Stimulated activated CD8-positive, alpha-beta memory T cell treated with anti-CD3 and anti-CD28 coated beads, Interleukin-12 subunit alpha, Interleukin-12 subunit beta, amount 100 ng/mL, for 24 hours (primary cell): Measurements from ENCODE around the gene CTSE.
"Not testable (repeated sequence)": the region's sequence is repeated elsewhere in the genome, so short reads cannot be mapped to it uniquely, and the experiment has no call there.

ENCODE experiments used
- DNase-seq: peaks from one replicate; pipeline ENCODE4 v3.0.0-alpha.2; 2020; ENCODE audit errors: extremely low read depth

The CTSE gene

GRCh38 chr1:206023695-206024094 lies at the start of gene CTSE:
Gene CTSE (minus strand): TSS chr1:206023895. CDS start chr1:206023791, 104 bp downstream.
- no peak for DNase-seq

DNA sequence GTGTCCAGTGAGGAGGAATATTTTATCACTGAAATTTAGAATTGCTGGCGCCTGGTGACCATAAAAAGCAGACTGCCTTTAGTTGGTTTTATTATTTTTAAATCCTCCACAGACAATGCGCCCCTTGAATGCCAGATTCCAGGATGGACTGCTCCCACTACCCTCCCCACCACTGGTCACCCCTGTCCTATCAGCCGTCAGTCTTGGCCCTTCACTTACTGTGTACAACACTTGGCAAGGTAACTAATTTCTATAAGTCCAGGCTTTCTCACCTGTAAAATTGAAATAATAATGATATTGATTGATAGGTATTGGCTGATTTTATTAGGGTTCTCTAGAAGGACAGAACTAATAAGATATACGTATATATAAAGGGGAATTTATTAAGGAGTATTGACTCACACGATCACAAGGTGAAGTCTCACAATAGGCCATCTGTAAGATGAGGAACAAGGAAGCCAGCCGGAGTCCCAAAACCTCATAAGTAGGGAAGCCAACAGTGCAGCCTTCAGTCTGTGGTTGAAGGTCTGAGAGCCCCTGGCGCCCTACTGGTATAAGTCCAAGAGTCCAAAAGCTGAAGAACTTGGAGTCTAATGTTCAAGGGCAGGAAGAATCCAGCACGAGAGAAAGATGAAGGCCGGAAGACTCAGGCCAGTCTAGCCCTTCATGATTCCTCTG lies 47.1 kb upstream of the CTSE start:
- DNase-seq: no peak

- DNase-seq: no peak
Measured at GRCh38 chr1:206068314-206068713, 44.6 kb upstream of the CTSE start.

DNA sequence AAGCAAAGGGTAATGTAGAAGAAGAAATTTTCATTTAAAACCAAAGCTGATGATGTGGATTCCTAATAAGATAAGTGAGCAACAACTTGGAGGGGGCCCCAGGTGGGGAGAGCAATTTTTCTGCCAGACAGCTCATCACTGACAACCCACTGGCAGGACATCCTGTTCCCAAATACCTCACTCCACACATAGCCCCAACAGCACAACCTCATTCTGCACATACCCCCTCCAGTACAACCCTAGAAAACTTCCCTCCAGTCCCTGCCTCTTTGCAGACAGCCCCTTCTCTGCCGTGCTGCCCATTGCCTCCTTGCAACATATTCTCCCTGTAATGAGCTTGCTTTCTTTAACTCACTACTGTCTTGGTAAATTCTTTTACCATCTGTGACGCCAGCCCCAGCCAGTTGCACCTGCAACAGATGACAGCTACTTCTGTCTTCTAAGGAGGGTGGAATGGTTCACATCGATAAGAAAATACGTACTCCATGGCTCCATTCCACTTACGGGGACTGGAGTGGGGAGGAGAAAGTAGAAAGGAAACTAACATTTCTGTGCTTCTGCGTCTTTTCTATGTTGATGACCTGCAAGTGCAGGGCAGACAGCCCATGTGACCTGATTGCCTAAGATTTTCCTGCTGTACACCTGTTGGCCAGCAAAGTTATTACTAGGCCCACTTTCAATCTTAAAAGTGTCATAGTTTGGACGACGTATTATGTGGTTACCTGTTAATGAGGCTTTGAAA lies 44.0 kb upstream of the CTSE start:
- no peak for DNase-seq

- DNase-seq: no peak
Measured at GRCh38 chr1:206066479-206067171, 42.9 kb upstream of the CTSE start.

DNA sequence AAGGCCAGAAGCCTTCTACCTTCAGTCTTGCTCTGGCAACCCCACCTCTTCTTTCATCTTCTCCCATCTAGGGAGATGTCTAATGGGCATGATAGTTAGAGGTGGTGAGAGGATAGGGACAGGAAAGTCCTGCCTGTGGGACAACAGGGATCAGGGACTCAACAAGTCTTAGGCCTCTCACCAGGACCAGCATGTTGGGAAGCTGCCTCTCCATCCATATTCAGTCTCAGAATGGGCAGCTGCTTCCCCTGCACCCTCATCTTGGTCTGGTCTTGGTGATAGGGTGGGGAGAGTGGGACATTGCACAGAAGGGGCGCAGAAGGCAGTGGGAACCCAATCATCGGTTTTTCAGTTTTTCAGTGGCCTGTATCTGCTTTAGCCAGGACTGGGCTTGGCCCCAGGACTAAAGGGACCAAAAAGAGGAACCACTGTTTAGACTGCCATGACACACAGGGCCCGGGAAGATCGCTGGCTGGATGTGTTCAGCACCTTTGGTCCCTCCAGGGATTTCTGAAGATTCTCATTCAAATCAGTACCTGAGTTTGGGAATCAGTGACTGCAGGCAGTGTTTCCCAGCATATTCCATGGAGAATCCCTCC lies 42.0 kb upstream of the CTSE start:
- no peak for DNase-seq

DNA sequence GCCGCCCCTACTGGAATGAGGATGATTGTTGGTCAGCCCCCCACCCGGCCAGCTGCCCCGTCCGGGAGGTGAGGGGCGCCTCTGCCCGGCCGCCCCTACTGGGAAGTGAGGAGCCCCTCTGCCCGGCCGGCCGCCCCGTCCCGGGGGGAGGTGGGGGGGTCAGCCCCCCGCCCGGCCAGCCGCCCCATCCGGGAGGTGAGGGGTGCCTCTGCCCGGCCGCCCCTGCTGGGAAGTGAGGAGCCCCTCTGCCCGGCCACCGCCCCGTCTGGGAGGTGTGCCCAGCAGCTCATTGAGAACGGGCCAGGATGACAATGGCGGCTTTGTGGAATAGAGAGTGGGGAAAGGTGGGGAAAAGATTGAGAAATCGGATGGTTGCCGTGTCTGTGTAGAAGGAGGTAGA lies 40.8 kb upstream of the CTSE start:
- DNase-seq: not testable (repeated sequence)

GRCh38 chr1:206064001-206064400 lies 40.3 kb upstream of the CTSE start:
- DNase-seq: not testable (repeated sequence)

GRCh38 chr1:206062464-206062863 lies 38.8 kb upstream of the CTSE start:
- DNase-seq: no peak

- DNase-seq: no peak
Measured at GRCh38 chr1:206060844-206061243, 37.1 kb upstream of the CTSE start.

DNA sequence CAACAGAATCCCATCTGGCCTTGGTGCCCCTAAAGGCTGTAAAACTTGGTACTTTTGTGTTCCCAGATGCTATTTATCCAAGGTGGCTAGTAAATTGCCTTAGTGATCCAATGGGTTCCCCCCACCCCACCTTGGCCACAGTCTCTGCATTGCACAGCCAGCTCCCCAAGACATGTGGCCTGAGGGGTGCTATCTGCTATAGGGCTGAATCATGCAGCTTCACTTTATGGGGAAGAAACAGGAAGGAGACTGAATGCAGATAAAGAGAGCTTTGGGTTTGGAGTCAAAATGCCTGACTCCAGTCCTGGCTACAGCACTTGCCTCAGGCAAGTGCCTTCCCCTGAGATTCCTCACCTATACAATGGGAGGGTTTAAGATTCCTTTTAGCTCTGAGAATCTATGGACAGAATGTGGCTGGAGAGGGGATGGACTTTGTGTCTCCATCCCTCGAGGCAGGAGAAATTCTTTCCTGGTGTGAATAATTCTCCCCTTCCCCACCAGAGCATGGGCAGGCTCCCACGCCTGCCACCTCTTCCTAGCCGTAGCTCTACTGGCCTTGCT lies 35.7 kb upstream of the CTSE start:
- DNase-seq: no peak

DNA sequence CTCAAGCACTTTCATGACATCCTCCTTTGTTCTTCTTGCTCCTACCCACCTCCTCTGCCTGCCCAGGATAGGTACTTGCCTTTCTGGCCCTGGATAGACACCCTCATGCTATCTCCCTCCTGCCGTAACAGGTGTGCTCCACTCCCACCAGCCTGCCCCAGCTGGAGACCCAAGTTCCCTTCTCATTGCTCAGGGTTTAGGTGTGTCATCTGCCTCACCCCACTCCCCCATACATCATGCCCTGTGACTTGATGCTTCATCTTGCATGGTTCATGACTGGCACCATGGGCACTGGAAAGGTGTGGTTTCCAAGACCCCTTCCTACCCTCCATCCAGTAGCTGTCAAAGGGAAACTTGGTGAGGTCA lies 35.2 kb upstream of the CTSE start:
- DNase-seq: no peak

DNA sequence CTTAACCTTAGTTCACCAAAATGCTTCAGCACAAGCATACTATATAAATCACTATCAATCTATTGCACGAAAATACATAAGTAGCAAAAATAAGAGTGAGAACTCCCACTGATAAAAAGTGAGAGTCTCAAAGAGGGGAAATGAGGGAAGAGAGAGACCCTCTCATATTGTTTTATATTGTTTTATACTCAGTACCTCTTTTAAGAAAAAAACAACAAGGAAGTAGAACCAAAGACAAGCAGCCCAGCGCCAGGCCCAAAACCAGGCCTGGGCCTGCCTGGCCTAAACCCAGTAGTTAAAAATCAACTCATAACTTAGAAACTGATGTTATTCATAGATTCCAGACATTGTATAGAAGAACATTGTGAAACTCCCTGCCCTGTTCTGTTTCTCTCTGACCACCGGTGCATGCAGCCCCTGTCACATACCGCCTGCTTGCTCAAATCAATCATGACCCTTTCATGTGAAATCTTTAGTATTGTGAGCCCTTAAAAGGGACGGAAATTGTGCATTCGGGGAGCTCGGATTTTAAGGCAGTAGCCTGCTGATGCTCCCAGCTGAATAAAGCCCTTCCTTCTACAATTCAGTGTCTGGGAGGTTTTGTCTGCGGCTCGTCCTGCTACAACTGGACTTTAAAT lies 34.7 kb upstream of the CTSE start:
- not testable (repeated sequence) for DNase-seq

DNA sequence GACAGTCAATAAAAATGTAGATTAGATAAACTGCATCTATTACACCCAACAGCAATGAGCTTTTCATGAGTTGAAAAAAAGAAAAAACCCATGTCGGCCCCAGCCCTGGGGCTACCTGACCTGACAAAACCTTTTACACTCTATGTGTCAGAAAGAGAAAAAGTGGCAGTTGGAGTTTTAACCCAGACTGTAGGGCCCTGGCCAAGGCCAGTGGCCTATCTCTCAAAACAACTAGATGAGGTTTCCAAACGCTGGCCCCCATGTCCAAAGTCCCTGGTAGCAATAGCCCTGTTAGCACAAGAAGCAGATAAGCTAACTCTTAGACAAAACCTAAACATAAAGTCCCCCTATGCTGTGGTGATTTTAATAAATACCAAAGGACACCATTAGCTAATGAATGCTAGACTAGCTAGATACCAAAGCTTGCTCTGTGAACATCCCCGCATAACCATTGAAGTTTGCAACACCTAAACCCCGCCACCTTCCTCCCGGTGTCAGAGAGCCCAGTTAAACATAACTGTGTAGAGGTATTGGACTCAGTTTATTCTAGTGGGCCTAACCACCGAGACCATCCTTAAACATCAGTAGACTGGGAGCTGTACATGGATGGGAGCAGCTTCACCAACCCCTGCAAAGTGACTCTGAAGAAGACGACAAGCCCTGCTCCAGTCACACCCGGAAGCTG lies 32.1 kb upstream of the CTSE start:
- DNase-seq: not testable (repeated sequence)

DNA sequence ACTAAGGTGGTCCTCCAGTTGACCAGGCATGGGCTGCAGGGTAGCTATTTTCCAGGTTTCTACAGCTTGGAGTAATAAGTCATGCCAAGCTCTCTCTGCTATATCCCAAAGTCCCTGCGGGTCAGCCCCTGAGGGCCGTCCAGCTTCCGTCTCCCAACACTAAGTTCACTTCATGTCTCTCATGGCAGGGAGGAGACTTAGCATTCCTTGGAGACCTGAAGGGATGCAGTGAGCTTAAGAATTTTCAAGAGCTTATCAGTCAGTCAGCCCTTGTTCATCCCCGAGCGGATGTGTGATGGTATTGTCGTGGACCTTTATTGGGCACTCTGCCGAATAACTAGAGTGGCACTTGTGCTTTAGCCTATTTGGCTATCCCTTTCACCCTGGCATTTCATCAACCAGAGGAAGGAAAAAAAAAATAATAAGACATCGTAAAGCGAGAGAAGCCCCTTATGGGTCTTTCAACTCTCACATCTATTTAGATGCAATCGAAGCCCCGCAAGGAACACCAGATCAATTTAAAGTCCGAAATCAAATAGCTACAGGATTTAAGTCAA lies 31.5 kb upstream of the CTSE start:
- DNase-seq: not testable (repeated sequence)

- not testable (repeated sequence) for DNase-seq
Measured at GRCh38 chr1:206053616-206054015, 29.9 kb upstream of the CTSE start.

GRCh38 chr1:206052919-206053610 lies 29.4 kb upstream of the CTSE start, which contains the start of gene RHEX:
Gene RHEX (plus strand): TSS chr1:206053173. CDS start chr1:206097829, 44,656 bp downstream.
- not testable (repeated sequence) for DNase-seq

DNA sequence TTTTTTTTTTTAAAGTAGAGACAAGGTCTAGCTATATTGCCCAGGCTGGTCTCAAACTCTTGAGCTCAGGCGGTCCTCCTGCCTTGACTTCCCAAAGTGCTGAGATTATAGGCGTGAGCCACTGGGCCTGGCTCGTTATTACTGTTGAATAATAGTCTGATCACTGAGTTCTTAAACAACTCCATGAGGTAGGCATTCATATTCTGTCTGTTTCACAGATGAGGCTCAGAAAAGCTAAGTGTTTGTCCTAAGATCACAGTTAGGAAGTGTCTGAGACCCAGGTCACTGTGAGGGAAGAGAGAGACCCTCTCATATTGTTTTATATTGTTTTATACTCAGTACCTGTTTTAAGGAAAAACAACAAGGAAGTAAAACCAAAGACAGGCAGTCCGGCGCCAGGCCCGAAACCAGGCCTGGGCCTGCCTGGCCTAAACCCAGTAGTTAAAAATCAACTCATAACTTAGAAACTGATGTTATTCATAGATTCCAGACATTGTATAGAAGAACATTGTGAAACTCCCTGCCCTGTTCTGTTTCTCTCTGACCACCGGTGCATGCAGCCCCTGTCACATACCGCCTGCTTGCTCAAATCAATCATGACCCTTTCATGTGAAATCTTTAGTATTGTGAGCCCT lies 28.7 kb upstream of the CTSE start:
- DNase-seq: not testable (repeated sequence)

DNA sequence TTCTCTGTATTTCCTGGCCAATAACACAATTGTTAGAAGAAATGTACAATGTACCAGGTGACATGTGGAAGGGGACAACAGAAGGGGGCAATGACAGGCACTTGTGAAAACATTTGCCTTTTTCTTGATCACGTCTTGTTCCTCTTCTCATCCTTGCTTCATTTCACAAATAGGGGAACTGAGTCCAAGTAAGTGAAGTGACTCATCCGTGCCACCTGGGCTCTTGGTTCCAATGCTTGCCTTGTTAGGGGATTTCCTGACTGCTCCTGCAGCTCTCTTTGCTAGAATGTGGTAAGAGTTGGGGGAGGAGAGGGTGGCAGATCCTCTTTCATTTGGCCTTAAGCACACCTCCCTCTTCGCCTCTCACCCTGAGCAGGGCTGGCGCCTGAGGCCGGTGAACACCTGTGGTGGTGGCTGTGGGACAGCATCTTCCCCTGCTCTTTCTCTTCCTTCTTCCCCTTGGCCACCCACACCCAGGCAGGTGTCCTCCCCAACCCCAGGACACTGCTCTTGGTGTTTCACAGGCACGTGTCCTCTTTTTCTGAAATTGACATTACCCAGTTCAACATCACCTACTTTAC lies 27.1 kb upstream of the CTSE start:
- peak; percentile 12 for DNase-seq
